Non-pigmented ciliary epithelial cell (primary cell): ENCODE measurements around the gene ZNF669.

Experiments used
- DNase-seq: peaks from one replicate; pipeline ENCODE4 v3.0.0-alpha.2; 2010; ENCODE audit warnings: low read depth

ZNF669 gene

DNA sequence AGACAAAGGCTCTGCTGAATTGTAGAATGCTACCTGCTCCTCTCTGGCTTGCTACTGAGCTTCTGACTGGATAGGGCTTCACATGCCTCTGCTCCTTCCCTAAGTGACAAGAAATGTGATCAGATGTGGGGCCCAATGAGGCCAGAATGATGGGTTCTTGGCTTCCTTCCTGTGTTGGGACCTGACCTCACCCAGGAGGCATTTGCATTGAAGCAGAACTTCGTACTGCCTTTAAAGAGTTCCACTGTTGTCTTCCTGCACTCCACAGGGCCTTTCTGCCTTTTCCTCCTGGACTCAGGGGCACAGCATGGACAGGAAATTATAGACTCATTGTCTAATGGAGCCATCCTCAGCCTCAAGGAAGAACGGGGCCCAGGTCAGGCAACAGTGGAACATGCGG lies 39.9 kb downstream of the ZNF669 start:
- DNase-seq = no peak

DNA sequence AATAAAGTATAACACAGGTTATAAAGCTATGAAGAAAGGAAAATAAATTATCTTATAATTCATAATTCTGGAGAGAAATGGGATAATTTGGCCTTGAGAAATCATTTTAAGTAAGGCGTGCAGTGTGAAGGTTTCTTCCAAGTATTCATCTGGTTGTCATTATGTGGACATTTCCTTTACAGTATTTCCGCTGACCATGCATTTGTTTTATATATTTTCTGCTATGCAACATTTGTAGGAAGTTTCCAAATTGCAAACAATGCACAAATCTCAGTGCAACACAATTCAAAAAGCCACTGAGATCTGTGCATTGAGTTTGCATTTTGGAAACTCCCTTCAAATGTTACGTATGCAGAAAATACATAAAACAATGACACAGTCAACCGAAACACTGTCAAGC lies 43.4 kb downstream of the ZNF669 start:
- DNase-seq = no peak

DNA sequence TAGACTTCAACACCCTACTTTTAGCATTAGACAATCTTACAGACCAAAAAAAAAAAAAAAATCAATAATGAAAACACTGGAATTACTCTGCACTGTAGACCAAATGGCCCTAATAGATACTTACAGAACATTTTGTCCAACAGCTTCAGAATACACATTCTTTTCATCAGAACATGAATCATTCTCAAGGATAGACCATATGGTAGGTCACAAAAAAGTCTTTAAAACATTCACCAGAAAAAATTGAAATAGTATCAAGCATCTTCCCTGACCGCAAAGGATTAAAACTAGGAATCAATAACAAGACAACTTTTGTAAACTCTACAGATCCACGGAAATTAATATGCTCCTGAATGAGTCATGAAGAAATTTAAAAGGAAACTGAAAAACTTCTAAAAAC lies 48.1 kb downstream of the ZNF669 start:
- peak; percentile 32 for DNase-seq

DNA sequence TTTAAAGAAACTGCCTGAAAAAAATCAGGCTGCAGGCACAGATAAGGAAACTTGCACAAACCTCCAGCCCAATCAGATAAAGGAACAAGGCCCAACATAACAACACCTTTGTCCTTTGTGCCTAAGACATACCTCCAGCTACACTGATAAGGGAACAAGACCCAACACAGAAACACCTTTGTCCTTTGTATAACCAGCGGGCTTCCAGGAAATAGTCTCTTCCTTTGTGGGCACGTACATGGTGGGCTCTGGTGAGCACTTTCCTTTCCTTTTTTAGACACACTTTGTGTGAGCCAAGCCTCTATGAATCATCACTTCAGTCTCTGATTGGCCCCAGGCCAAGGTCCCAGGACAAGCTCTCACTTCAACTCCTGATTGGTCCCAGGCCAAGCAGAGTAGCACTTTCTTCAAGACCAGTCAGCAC lies 49.2 kb downstream of the ZNF669 start:
- DNase-seq = peak; percentile 32
